ENCODE measurements around the gene CACNG7. TPM values are rescaled to one million over a fixed set of nuclear protein-coding genes. Genes with fewer than 3 reads are reported as not detected.

CACNG7 gene
- polyA plus RNA-seq, 1 donor, result 0.32 TPM

DNA sequence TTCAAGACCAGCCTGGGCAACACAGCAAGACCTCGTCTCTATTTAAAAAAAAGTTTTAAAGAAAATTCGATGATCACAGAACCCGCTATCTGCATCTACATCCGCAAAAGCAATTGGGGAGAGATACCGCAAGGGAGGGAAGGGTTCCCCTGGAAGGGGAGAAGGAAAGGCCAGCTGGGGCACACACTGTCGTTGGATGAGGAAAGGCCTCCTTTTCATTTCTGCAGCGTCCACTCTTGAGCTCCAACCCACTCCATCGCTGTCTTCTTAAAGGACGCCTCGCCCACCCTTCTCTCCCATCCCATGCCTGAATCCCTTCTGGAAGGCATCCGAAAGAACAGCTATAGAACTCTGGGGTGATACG, 30.3 kb upstream of the CACNG7 start:
- no peak for DNase-seq

DNA sequence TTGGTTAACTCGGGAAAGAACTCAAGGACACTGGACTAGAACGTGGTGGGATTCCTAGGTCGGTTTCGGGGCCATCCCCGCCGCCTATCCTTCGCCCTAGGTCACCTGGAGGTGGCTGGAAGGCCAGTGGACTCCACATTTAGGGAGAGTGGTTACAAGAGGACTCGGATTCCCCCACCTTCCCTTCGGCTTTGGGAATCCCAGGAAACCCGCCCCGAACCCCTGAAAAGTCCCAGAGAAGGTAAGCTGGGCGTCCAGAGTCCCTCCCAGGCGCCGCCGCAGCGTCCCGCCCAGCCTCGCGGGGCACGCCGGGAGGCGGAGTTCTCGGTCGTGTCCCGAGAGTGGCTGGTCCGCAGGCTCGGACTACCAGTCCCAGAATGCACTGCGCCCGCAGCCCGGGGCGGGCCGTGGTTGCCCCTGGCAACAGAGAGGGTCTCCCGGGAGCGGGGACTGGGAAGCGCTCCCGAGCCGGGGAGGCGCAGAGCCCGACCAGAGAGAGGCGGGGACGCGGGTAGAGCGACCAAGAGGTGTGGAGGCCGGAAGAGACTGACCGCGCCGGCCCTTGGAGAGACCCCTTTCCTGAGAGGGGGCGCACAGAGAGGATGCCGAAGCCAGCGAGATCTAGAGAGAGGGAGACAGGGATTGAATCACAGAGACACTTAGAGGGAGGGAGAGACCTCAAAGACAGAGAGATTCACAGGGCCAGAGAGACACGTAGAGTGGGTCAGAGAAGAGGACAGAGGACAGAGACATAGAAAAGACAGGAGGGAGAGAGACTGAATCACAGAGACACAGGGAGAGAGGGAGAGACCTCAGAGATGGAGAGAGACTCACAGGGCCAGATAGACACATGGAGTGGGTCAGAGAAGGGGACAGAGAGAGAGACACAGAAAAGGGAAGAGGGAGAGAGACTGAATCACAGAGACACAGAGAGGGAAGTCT, 29.7 kb upstream of the CACNG7 start:
- DNase-seq, result peak; percentile 98

DNA sequence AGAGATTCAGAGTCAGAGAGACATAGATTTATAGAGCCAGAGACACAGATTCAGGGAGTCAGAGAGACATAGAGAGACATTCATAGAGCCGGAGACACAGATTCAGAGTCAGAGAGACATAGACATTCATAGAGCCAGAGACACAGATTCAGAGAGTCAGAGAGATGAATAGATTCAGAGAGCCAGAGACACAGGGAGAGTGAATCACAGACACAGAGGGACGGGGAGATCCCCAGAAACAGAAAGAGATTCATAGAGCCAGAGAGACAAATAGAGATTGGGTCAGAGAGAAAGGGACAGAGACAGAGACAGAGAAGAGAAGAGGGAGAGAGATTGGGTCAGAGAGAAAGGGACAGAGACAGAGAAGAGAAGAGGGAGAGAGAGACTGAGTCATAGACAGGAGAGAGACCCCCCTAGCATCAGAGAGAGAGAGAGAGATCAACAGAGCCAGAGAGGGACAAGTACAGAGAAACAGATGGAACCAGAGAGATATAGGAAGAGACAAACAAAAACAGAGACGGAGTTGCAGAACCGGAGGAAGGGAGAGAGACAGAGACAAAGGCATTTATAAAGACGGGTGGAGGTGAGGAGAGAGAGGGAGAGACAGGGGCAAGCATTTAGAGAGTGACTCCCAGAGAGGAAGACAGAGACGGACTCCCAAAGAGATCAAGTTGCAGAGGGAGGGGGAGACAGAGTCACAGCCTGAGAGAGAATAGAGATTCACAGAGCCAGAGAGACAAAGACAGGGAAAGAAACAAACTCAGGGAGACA, 28.2 kb upstream of the CACNG7 start:
- no peak for DNase-seq

- no peak for DNase-seq
Observed at GRCh38 chr19:53881482-53882390, 27.3 kb upstream of the CACNG7 start, which contains the start of gene PRKCG. TSS of gene PRKCG (plus strand) at chr19:53882197. CDS start at chr19:53882495, 298 bp downstream.

DNA sequence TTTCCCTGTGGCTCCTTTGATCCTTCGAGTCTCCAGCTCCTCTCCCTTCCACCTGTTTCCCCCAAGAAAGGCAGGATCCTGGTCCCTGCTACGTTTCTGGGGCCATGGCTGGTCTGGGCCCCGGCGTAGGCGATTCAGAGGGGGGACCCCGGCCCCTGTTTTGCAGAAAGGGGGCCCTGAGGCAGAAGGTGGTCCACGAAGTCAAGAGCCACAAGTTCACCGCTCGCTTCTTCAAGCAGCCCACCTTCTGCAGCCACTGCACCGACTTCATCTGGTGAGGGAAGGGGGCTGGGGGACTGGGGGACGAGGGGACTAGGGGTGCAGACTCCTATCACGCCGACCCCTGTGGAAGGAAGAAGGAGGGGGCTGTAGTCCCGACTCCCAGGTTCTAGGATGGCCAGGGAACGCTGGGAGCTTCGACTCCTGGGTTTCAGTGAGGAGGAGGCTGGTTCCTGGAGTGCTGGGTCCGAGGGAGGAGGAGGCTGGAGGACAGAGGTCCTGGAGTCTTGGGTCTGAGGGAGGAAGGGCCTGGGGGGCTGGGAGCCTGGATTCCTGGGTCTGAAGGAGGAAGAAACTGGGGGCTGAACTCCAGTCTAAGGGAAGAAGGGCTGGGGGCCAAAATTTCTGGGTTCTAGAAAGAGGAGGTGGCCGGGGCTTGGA, 26.6 kb upstream of the CACNG7 start:
- DNase-seq, result no peak

GRCh38 chr19:53883231-53883661, 25.8 kb upstream of the CACNG7 start:
- no peak for DNase-seq

DNA sequence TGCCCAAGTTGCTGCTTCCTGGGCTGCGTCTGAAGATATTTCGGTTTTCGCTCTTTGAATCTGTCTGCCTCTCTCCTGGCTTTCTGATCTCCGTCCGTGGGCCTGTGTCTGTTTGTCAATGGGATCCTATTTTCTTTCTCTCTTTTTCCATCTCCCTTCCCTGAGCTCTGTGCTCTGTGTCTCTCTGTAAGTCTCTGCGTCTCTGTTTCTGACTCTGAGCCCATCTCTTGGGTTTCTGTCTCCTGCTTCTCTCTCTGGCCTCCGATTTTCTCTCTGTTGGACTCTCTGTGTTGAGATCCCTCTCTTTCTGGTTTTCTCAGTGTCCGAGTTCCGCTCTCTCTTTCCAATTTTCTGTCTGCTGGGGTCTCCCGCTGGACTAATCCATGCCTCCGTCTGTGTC, 25.3 kb upstream of the CACNG7 start:
- no peak for DNase-seq

DNA sequence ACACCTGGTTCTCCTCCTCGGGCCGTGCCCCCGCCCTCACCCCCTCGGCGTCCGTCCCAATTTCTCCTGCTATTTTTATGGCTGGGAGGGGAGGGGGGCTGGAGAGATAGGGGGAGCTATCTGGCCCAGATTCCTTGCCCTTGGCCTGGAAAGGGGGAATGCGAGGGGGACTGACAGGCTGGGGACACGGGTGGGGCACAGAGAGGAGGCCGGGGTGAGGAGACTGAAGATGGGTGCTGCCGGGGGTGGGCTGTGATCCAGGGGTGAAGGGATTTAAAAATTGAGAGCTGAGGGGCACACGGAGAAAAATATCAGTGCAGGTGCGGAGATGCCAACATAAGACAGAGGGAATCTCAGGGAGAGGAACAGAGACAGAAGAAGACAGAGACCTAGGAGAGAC, 24.8 kb upstream of the CACNG7 start:
- no peak for DNase-seq

GRCh38 chr19:53885036-53885435, 24.0 kb upstream of the CACNG7 start:
- DNase-seq, result no peak

GRCh38 chr19:53892301-53892980, 16.6 kb upstream of the CACNG7 start:
- no peak for DNase-seq

- DNase-seq, result no peak
Observed at GRCh38 chr19:53892981-53893325, 16.1 kb upstream of the CACNG7 start.

DNA sequence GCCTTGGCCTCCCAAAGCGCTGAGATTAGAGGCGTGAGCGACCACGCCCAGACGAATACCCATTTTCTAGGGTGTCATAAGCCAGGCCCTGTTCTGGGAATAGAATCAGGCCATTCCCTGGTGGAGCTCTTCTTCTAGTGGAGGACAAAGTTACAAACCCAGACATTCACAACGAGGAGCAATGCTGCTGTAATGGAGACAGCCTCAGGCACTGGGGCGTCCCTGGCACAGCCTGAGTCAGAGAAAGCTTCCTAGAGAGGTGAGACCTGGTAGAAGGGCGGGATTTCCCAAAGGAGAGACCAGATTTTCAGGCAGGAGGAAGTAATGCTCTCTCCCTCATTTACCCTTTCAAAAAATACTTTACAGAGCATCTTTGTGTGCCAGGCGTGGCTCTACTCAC, 14.4 kb upstream of the CACNG7 start:
- no peak for DNase-seq

DNA sequence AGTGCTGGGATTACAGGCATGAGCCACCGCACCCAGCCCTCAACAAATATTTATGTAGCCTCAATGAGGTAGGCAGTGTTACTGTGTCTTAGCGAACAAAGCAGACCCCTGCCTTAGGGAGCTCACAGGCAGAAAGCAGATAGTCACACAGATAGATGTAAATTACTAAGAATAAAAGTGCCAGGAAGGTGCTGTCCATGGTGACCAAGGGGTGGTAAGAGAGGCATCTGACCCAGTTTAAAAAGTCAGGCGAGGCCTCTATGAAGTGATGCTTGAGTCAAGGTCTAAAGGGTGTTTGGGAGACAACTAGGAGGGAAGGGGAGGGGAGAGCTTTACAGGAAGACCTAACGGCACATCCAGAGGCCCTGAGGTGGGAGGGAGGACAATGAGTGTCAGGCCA, 12.4 kb upstream of the CACNG7 start:
- no peak for DNase-seq

- no peak for DNase-seq
Observed at GRCh38 chr19:53897459-53897858, 11.6 kb upstream of the CACNG7 start.

GRCh38 chr19:53898166-53898565, 10.9 kb upstream of the CACNG7 start:
- DNase-seq, result no peak

- no peak for DNase-seq
Observed at GRCh38 chr19:53898636-53899341, 10.3 kb upstream of the CACNG7 start.

- DNase-seq, result no peak
Observed at GRCh38 chr19:53900191-53900860, 8.8 kb upstream of the CACNG7 start.

DNA sequence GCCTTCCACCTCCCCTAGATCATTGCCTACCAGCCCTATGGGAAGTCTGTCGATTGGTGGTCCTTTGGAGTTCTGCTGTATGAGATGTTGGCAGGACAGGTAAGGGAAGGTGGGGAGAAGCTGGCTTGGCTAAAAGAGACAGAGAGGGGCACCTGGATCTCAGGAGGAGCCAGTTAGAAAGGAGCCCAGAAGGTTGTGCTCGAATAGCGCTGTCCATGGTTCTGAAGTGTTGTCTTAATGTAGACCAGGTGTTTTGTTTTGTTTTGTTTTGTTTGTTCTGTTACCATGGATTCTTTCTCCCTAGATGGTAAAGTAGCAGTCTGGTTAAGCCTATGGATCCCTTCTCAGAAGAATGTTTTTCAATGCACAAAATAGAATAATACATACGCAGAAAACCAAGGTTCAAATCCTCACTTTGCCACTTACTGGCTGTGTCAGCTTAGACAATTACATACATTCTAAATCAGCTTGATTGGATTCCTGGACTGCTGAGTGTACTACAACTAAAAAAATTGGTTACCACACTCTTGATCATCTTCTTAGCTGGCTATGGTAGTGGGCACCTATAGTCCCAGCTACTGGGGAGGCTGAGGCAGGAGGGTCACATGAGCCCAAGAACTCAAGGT, 5.9 kb upstream of the CACNG7 start:
- DNase-seq, result peak; percentile 76

GRCh38 chr19:53904909-53905308, 4.2 kb upstream of the CACNG7 start:
- DNase-seq, result no peak
